ENCODE results near the gene IL10RA. TPM values are rescaled to one million over a fixed set of nuclear protein-coding genes. Genes with fewer than 3 reads are reported as not detected.
A peak's percentile ranks its signal among the peaks of the same experiment; 100 is the strongest.

The IL10RA gene
- total RNA-seq, 2 donors from 2014 or later = 4.5 to 10.7 TPM

GRCh38 chr11:117970400-117971024 is 15.7 kb upstream of the IL10RA start:
- no peaks in the 10 kb centered on the region for H3K9me3 ChIP-seq
- no peak overlapping the region for H3K4me3 ChIP-seq
- WGBS = 72% methylated on average over 4 of the region's 4 CpGs
- H3K27me3 ChIP-seq (replicated peaks; ENCODE audit: insufficient read depth) = no peaks in the 10 kb centered on the region
- no peak for DNase-seq (ENCODE audit: low spot score)
- H3K36me3 ChIP-seq = no peaks in the 10 kb centered on the region
- no peak overlapping the region for H3K27ac ChIP-seq
- intact Hi-C loops (cut with DNase I) = no loop called here
- no peak for TF ChIP-seq CTCF (IDR thresholded peaks at IDR 0.05)
- TF ChIP-seq POLR2AphosphoS5 (IDR thresholded peaks at IDR 0.05) = no peak
- TF ChIP-seq POLR2A (IDR thresholded peaks at IDR 0.05) = no peak
- H3K4me1 ChIP-seq (replicated peaks) = no peaks in the 10 kb centered on the region

- H3K27me3 ChIP-seq (replicated peaks; ENCODE audit: insufficient read depth) = no peaks in the 10 kb centered on the region
- H3K36me3 ChIP-seq = no peaks in the 10 kb centered on the region
- intact Hi-C loops (cut with DNase I) = no loop called here
- no peak for DNase-seq (ENCODE audit: low spot score)
- no peaks in the 10 kb centered on the region for H3K4me1 ChIP-seq (replicated peaks)
- H3K9me3 ChIP-seq = no peaks in the 10 kb centered on the region
- H3K4me3 ChIP-seq = no peak overlapping the region
- WGBS = 87% methylated on average over 10 of the region's 10 CpGs
- H3K27ac ChIP-seq = no peak overlapping the region
- no peak for TF ChIP-seq CTCF (IDR thresholded peaks at IDR 0.05)
- no peak for TF ChIP-seq POLR2A (IDR thresholded peaks at IDR 0.05)
- TF ChIP-seq POLR2AphosphoS5 (IDR thresholded peaks at IDR 0.05) = no peak
These were observed 14.2 kb upstream of the IL10RA start for GRCh38 chr11:117972044-117972443.

GRCh38 chr11:117972629-117973502 is 13.3 kb upstream of the IL10RA start:
- TF ChIP-seq POLR2AphosphoS5 (IDR thresholded peaks at IDR 0.05) = peak; percentile 58
- TF ChIP-seq POLR2A (IDR thresholded peaks at IDR 0.05) = no peak
- Histone ChIP-seq H3K9me3 (no peaks in the 10 kb centered on the region), H3K27me3 (replicated peaks; ENCODE audit: insufficient read depth) (no peaks in the 10 kb centered on the region), H3K4me1 (replicated peaks) (no peaks in the 10 kb centered on the region), H3K27ac (no peak overlapping the region), H3K4me3 (no peak overlapping the region), H3K36me3 (no peaks in the 10 kb centered on the region)
- intact Hi-C loops (cut with DNase I) = no loop called here
- WGBS = 17% methylated on average over 9 of the region's 9 CpGs
- peak; percentile 46 for DNase-seq (ENCODE audit: low spot score)

- no peaks in the 10 kb centered on the region for H3K9me3 ChIP-seq
- DNase-seq (ENCODE audit: low spot score) = no peak
- no peak for TF ChIP-seq CTCF (IDR thresholded peaks at IDR 0.05)
- H3K4me1 ChIP-seq (replicated peaks) = no peaks in the 10 kb centered on the region
- no peak overlapping the region for H3K4me3 ChIP-seq
- H3K27me3 ChIP-seq (replicated peaks; ENCODE audit: insufficient read depth) = no peaks in the 10 kb centered on the region
- intact Hi-C loops (cut with DNase I) = no loop called here
- H3K27ac ChIP-seq = no peak overlapping the region
- no peaks in the 10 kb centered on the region for H3K36me3 ChIP-seq
- WGBS = 89% methylated on average over 4 of the region's 4 CpGs
These were observed 12.7 kb upstream of the IL10RA start for GRCh38 chr11:117973503-117973860.

GRCh38 chr11:117976445-117976844 is 9.7 kb upstream of the IL10RA start:
- 94% methylated on average over 4 of the region's 4 CpGs for WGBS
- H3K36me3 ChIP-seq = no peaks in the 10 kb centered on the region
- H3K4me3 ChIP-seq = no peak overlapping the region
- DNase-seq (ENCODE audit: low spot score) = no peak
- no peak overlapping the region for H3K27ac ChIP-seq
- H3K27me3 ChIP-seq (replicated peaks; ENCODE audit: insufficient read depth) = no peaks in the 10 kb centered on the region
- TF ChIP-seq CTCF (IDR thresholded peaks at IDR 0.05) (no peak), POLR2AphosphoS5 (IDR thresholded peaks at IDR 0.05) (no peak), POLR2A (IDR thresholded peaks at IDR 0.05) (no peak)
- no peaks in the 10 kb centered on the region for H3K4me1 ChIP-seq (replicated peaks)
- no peaks in the 10 kb centered on the region for H3K9me3 ChIP-seq
- intact Hi-C loops (cut with DNase I) = no loop called here

Measured in prostate gland (tissue), 2 donors.